GM19395 (cell line): Measurements from ENCODE around the gene NSUN5.
A peak's percentile ranks its signal among the peaks of the same experiment; 100 is the strongest.
"Not testable (repeated sequence)": the region's sequence is repeated elsewhere in the genome, so short reads cannot be mapped to it uniquely, and the experiment has no call there.

Experiments used
- ATAC-seq: cut with Tn5 transposase; IDR thresholded peaks from one replicate; pipeline ENCODE4 v1.9.1; 2021; ENCODE audit warnings: mild to moderate bottlenecking, moderate library complexity; ENCODE audit not compliant: unreplicated experiment

Gene NSUN5

DNA sequence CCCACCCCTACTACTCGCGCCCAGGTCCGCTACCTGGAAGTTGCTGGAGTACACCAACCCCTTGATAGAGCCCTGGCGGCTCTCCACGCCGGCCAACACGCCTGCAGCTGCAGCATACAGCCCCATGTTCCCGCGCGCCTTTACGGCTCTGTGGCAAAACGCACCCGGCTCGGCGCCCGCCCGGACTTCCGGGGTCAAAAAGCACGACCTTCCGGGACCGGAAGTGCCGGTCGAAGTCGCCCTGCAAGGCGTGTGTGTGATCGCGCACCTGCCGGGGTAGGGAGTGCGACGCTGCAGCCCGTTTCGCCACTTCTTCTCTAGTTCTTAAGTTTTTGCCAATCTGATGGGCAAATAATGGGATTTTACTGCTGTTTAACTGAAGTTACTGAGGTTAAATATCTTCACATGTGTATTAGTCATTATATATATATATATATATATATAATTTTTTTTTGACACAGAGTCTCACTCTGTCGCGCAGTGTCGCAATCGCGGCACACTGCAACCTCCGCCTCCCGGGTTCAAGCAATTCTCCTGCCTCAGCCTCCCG lies at the start of gene NSUN5:
Gene NSUN5, minus strand, starts transcription at position 162 of the 550 bp plus-strand sequence. Its CDS starts 36 bp downstream, at position 126.
- ATAC-seq: peak; percentile 91

DNA sequence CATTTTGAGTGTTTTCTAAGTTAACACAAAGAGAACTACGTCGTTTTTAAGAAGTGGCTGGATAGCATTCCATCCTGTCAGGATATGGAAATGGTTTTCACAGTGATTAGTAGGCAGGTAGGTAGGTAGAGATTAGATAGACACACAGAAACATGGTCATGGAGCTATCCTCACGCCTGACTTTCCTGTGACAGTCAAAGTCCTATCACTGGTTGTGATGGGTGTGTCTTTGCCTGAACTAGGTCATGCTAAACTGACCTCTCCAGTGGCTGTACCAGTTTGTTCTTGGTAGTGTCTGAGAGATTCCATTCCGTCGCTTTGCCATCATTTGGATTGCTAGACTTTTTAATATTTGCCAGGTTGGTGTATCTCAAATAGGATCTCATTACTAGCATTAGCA lies 47.5 kb upstream of the NSUN5 start:
- ATAC-seq: no peak

DNA sequence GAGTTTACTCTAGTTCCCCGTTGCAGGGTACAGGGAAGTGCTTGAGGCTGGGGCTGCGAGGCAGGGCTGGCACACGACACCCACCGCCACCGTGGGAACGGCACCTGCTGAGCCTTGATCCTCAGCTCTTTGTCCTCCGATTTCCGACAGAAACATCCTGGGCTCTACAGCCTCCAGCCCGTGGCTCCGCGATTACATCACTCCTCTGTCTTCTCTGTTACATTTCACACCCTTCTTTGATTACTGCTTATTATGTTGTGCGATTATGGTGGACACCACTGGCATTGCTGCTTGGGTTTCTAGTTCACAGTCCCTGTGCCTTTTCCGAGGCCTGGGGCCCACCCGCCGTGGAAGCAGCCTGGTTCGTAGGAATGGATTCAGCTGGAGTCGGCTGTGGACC lies 46.2 kb upstream of the NSUN5 start:
- no peak for ATAC-seq

DNA sequence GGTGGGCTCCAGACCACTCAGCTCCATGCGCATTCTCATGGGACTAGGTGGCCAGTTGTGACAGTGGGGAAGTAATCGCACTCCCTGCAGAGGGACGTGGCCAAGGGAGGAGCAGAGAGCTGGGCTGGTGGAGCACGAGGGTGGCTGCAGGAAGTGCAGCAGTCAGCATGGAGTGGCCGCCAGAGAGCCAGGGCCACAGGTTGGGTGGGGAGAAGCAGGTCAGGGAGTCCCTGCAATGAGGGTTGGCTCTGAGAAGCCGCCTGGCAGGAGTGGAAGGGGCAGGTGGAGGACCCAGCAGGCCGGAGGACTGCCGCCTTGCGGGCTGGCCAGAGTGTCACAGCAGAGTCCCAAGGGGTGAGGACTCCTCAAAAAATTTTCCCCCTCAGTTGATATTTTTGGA lies 45.6 kb upstream of the NSUN5 start:
- no peak for ATAC-seq

DNA sequence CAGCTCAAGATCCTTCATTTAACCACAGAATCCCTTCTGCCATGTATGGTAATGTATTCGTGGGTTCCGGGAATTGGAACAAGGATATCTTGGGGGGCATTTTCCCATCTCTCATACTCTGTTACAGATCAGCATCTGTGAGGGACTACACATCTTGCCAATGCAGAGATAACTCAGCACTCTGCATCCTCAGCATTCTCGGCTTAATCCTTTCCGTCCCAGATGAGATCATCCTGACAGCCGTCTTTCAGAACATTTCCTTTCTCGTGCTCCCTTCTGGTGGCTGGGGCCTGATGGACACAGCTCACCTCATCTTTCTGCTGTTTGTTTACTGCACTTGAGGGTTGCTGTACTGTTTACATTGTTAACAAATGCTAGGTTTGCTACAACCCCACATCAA lies 44.6 kb upstream of the NSUN5 start:
- no peak for ATAC-seq

DNA sequence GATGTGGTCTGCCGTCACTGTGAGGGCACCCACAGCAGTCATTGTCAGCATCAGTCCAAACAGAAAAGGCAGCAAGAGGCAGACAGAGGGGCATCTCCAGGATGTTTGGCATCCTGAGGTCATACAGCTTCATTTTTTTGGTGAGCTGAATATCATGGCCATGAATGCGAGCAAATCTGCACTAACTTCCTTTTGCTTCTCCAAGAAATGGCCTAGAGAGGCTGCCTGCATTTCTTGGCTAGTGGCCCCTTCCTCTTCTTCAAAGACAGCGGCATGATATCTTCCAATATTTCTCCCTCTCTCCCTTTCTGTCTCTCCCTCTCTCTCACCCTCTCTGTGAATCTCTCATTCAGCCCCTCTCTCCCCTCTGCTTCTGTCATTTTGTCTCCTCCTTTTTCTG lies 44.2 kb upstream of the NSUN5 start:
- ATAC-seq: no peak

DNA sequence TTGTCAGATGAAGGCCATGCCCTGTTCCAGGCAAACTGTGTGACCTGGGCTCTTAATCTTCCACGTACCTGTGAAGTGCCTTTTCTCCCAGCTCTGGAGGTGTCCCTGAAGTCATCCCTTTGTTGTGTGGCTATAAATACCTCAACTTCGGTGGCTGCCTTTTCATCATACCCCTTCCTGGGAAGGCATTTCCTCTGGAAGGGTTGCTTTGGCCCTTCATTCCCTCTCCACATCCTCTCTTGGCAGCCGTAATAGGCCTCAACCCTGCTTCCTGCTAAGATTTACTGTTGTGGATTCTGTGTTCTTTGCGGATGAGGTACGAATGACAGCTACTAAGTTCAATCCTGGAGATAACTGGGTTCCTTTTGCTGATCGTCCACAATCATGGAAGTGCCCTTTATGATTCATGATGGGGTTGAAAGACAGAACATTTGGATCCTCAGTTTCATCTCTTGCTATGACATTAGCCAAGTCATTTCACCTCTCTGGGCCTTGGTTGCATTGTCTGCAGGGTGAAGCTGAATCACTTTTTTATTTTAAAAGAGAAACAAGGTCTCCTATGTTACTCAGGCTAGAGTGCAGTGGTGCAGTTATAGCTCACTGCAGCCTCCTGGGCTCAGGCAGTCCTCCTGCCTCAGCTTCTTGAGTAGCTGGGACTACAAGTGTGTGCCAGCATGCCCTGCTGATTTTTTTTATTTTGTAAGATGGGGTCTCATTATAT lies 43.0 kb upstream of the NSUN5 start:
- no peak for ATAC-seq

DNA sequence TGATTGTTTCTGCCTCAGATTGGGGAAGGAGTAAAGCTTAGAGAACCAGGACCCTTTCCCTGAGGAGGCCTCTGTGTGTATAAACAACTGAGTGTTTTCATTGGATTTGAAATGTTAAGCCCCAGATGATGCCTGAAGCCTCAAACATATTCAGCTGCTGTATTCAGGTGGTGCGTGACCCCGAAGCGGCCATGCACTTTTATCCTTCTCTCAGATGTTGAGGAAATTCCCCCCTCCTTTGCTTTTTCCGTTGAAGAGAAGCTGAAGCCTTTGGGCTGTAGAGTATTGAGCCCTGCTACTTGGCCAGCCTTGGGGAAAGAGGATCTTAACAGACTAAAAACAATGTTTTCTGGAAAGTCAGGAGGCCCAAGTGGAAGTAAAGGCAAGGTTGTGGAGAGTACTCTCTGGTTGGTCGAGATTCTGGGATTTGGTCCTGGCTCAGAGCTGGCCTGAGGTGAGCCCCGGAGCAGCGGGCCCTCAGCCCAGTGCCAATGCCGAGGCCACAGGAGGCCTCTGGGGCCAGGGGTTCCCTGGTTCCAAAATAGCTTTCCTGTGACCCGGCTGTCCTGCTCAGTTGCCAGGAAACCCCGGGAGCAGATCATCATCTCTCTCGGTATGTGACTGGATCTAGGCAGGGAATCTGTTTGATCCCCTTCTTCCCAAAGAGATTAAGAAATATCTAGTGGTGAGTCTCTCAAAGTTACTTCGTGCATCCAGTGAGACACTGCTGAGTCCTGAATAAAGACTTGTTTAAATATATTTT lies 41.9 kb upstream of the NSUN5 start:
- ATAC-seq: no peak

DNA sequence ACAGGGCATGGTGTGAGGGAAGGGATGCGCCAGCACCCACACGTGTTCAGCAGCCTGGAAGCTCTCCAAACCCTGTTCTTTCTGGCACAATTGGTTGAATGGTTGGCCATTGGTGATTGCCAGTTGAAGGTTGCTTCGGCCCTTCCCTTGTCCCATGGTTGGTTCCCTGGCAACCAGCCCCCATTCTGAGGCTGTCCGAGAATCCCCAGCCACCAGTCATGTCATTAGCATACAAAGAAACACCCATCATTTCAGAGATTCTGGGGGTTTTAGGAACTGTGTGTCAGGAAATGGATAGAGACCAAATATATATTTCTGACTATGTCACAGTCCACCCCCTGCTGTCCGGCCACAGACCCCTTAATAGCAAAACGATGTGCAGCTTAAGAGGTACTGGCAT lies 41.1 kb upstream of the NSUN5 start:
- no peak for ATAC-seq

DNA sequence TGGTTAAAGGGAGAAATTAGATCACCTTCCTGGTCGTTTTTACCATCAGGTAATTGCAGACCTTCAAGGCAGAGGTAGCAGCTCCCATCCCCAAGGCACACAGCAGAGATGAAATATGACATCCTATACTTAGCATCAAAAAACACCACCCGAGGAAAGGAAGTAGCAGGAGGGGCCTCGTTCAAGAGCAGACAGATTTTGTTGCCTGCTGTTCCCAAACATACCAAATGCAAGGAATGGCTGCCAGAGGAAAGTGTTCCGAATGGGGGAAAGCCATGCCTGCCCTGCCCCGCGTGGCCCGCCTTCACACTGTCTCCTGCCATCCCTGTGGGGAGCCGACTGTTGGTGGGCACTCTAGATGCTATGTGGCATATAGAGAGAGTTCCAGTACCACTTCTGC lies 37.3 kb upstream of the NSUN5 start:
- no peak for ATAC-seq

DNA sequence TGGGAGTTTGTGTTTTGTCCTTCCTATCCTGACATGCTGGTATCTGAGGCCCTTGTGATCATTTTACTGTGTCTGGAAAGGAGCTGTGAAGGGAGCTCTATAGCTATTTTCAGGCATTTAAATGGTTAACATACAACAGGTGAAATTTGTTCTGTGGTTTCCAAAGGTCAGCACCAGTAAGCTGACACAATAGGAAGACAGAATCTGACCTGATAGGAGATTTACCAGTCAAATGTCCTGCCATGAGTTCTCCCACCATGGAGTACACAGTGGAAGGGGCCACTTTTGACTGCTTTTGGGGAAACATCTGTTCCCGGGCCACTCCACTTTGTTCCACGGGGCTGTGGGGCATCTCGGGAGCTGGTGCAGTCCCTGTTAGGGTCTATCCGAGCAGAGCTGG lies 36.9 kb upstream of the NSUN5 start:
- ATAC-seq: no peak

DNA sequence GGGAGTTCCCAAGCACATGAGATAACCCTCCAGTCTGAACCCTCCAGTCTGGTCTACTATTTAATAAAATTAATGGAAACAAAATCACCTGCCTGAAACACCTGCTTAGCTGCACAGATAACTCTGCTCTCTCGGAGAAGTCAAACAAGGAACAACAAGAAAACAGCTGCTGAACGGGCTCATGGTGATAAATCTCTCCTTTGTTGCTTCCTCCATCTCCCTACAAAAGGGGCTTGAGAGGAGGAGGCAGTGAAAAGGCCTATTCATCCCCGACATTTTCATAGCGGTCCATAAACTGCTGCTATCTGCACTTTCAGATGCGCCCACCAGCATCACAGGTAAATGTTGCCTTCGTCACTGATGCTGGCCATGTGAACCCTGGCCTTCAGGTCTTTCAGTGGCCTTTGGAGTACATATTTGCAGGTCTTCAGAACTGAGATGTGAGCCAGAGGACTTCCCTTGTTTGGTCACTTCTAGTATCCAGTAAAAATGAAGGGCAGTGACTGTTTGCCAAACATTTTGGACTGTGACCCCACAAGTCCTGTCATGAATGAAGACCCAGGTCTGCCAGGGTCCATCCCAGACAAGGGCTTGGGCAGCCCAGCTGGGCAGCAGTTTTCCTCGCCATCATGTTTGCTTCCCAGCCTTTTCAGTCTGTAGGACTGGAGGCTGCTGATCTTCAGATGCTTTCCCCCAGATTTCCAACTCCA lies 35.2 kb upstream of the NSUN5 start:
- ATAC-seq: no peak

DNA sequence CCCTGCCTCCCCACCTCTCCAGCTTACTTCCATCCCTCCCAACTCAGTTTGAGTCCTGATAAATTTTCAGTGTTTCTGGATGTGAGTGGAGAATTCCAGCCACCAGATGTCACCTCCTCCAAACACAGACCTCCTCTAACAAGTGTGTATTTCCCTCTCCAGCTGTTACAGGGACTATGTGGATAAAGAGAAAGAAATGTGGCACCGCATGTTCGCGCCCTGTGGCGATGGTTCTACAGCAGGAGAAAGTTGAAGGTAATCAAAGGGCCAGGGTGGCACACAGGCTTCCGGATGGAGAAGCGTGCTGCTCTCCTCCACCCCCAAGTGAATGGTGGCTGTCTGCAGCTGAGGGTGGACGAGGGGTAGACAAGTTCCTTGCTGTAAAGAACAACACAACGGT lies 34.0 kb upstream of the NSUN5 start:
- no peak for ATAC-seq

DNA sequence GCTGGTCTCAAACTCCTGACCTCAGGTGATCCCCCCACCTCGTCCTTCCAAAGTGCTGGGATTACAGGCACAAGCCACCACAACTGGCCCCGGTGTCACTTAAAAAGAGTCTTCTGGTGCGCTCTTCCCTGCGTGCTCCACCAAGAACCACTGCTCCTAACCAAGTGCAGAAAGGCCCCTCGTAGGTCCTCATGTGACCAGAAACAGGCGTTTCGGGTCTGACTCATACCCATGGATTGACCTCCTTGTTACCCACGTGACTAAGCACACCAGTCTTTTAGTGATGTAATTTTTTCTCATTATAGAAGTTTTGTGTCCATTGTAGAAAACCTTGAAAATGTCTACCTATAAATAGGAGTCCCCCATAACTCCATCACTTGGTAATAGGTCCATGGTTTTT lies 33.3 kb upstream of the NSUN5 start:
- ATAC-seq: no peak

DNA sequence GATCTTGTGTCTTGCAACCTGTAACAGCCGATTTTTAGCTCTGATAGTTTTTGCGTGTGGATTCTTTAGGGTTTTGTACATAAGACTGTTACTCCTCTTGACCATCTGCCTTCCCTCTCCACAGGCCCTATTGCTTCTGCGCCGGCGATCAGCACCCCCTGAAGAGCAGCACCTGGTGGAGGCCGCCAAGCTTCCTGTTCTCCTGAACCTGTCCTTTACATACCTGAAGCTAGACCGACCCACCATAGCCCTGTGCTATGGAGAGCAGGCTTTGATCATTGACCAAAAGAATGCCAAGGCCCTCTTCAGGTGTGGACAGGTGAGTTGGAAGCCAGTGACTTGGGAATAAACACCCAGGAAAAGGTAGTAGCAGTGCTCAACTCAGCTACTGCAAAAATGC lies 31.9 kb upstream of the NSUN5 start:
- ATAC-seq: no peak

DNA sequence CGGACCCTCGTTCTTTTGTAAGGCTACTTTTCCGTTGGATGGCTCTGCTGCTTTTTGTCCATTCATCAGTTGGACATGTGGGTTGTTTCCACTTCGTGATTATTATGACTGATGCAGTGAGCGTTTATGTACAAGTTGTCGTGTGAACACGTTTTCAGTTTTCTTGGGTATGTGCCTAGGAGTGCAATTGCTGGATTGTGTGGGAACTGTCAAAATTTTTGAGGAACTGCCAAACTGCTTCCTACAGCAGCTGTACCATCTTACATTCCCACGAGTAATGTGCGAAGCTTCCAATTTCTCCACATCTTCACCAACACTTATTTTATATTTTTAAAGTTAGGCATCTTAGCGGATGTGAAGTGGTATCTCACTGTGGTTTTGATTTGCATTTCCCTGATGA lies 29.7 kb upstream of the NSUN5 start:
- no peak for ATAC-seq

DNA sequence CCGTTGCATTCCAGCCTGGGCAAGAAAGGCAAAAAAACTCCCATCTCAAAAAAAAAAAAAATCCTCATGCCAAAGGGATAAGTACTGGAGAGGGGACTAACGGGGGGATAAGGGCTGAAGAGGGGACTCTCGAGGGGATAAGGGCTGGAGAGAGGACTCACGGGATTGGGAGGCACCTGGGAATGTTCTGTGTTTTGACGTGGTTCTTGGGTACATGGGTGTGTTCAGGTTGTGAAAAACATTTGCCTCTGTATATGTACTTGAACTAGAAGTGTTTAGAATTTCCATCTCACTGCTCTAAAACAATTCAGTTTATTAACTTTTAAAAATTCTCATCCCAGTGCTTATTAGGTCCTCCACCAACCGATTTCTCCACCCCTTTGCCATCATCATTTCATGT lies 23.8 kb upstream of the NSUN5 start:
- no peak for ATAC-seq

DNA sequence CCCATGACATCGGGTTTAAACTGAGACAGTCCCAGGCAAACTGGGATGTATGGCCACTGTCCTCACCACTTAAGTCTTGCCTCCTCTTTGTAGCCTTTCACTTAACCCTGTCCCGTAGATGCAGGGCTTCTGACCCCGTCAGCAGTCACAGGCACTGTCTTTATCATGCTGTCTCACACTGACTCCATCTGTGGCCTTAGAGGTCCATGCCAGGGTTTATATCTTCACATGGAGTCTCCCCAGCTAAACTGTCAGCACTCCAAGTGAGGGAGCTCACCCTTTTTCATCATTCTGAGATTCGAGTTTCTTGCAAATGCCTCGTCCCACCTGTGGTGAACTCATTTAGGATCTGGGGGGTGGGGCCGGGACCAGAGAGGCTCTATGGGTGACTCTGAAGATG lies 22.1 kb upstream of the NSUN5 start:
- ATAC-seq: no peak

DNA sequence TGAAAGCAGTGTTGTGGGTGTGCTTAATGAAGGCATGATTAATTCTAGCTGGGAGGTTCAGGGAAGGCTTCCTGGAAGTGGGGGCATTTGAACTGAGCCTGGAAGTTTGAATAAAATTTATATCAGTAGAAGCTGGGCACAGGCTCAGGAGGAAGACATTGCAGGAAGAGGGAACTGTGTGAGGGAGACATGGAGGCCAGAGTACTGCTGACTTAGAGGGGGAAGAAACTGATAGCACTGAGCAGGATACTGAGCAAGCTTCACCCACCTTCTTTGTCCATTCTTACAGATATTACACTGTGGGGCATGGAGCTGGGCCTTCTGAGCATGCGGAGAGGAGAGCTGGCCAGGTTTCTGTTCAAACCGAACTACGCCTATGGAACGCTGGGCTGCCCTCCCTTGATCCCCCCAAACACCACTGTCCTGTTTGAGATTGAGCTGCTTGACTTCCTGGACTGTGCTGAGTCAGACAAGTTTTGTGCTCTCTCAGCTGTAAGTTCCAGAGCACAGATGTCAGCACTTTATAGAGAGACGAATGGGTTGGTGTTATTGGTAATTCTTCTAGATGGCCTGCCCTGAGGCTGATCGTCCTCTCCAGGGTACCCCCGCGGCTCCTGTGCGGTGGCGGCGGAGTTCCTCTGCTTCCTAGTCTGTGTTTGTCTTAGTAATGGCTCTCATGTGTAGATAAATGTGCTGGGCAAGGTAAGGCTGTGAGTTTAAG lies 21.4 kb upstream of the NSUN5 start:
- no peak for ATAC-seq

DNA sequence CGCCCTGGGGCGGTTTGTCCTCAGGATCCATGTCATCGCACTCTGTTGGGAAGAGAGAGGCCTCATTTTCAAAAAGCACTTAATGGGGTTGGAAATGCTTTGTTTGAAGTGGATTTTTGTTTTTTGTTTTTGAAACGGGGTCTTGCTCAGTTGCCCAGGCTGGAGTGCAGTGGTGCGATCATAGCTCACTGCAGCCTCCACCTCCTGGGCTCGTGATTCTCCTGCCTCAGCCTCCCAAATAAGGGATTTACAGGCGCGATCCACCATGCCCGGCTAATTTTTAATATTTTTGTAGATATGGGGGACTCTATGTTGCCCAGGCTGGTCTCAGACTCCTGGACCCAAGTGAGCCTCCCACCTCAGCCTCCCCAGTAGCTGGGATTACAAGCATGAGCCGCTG lies 20.1 kb upstream of the NSUN5 start:
- no peak for ATAC-seq

DNA sequence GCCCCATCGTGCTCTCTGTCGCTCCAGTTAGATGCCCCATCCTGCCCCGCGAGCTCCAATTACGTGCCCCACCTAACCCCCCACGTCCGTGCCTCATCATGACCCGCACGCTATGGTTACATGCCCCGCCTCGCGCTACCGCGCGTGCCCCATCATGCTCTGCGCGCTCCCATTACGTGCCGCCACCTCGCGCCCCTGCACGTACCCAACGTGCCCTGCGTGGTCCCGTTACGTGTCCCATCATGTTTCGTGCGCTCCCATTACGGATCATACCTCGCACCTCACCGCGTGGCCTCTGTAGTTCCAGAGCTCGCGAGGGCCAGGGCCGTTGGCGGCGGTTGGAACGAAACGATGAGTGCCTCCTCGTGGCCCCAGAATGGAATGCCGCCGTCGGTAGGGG lies 19.3 kb upstream of the NSUN5 start, which contains the start of the genes FKBP6 and TRIM50:
Gene FKBP6, plus strand, starts transcription at position 240 of the 400 bp plus-strand sequence. CDS start 268 bp downstream, outside the sequence.
Gene TRIM50, minus strand, starts transcription at position 161 of the 400 bp plus-strand sequence. CDS start 3,295 bp downstream, outside the sequence.
- not testable (repeated sequence) for ATAC-seq
